ACC112 (cell line): ENCODE data around the gene SLC9A8.
A peak's percentile ranks its signal among the peaks of the same experiment; 100 is the strongest.
"Not testable (repeated sequence)": the region's sequence is repeated elsewhere in the genome, so short reads cannot be mapped to it uniquely, and the experiment has no call there.

Experiments used
- H2AFZ ChIP-seq: fragments of 200-600 bp; sonication (generic); one replicate; pipeline ENCODE4 v1.6.0; 2017; ENCODE audit warnings: antibody characterized with exemption, low read length; ENCODE audit not compliant: unreplicated experiment
- H3K27ac ChIP-seq: fragments of 200-600 bp; sonication (generic); 2 replicates; pipeline ENCODE4 v1.5.1; 2014; ENCODE audit warnings: low read depth, mild to moderate bottlenecking, antibody characterized with exemption, low read length, moderate library complexity
- H3K27me3 ChIP-seq: fragments of 200-600 bp; sonication (generic); 2 replicates; pipeline ENCODE4 v1.6.1; 2014; ENCODE audit warnings: mild to moderate bottlenecking, antibody characterized with exemption, low read length, moderate library complexity, mixed read lengths; ENCODE audit not compliant: insufficient read depth
- H3K36me3 ChIP-seq: fragments of 200-600 bp; sonication (generic); 2 replicates; pipeline ENCODE4 v1.6.1; 2016; ENCODE audit warnings: mild to moderate bottlenecking, antibody characterized with exemption, low read length, moderate library complexity, mixed read lengths; ENCODE audit not compliant: insufficient read depth
- H3K4me1 ChIP-seq: fragments of 200-600 bp; sonication (generic); one replicate; pipeline ENCODE4 v1.6.1; 2016; ENCODE audit warnings: low read length, mixed read lengths; ENCODE audit not compliant: insufficient read depth, unreplicated experiment, control insufficient read depth
- H3K4me3 ChIP-seq: fragments of 200-600 bp; sonication (generic); 2 replicates; pipeline ENCODE4 v1.5.1; 2014; ENCODE audit warnings: mild to moderate bottlenecking, low read depth, low read length
- H3K79me2 ChIP-seq: fragments of 200-600 bp; sonication (generic); one replicate; pipeline ENCODE4 v1.6.0; 2016; ENCODE audit warnings: low read length; ENCODE audit not compliant: control insufficient read depth, unreplicated experiment, insufficient read depth

SLC9A8 gene

DNA sequence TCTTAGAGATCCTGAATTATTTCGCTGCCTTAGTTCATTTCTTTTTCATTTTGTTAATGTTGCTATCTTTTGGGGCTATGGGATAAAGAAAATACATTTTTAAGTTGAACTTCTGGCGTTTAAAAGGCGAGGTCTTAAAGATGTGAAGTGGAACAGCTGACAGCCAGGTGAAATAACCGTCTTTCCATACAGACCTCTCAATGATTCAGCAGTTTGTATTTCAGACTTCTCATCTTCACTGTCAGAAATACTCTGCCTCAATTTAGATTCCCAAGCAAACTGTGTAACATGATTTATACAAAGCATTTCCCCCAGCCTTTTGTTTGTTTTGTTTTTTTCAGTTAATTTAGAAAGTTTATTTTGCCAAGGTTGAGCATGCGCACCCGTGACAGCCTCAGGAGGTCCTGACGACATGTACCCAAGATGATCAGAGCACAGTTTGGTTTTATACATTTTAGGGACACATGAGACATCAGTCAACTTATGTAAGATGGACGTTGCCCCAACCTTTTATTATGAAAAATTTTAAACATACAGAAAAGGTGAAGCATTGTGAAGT lies 40.0 kb downstream of the SLC9A8 start:
- no peak overlapping the region for H3K4me3 ChIP-seq
- H3K4me1 ChIP-seq = peaks cover 8% of the 10 kb centered on the region
- 0 out of 2 replicates have a peak, but pooled peaks cover 3% of the 10 kb centered on the region for H3K36me3 ChIP-seq
- no peaks in the 10 kb centered on the region for H3K27me3 ChIP-seq
- no peak overlapping the region for H3K27ac ChIP-seq
- H3K79me2 ChIP-seq = no peaks in the 10 kb centered on the region
- no peak overlapping the region for H2AFZ ChIP-seq

DNA sequence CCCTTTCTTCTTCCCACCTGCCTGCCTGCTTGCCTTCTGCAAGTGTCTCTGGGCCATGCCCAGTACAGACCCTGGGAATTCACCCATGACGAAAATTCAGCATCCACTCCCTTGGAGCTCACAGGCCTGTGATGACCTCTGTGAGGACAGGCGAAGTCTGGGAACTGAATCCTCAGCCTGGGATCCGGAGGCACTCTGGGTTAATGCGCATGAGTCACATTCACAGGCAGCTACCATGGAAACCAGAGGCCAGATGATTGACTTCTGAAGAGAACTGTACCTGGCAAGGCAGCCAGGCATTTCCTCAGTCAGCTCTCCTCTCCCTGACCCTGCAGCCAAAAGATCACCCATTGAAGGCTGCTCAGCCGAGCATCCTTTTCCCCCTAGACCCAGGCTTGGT lies 41.0 kb downstream of the SLC9A8 start:
- Histone ChIP-seq H3K4me1 (peaks cover 8% of the 10 kb centered on the region), H3K79me2 (no peaks in the 10 kb centered on the region), H3K27ac (peak overlapping the region; percentile 54), H2AFZ (no peak overlapping the region), H3K27me3 (no peaks in the 10 kb centered on the region), H3K4me3 (no peak overlapping the region), H3K36me3 (0 out of 2 replicates have a peak, but pooled peaks cover 3% of the 10 kb centered on the region)

DNA sequence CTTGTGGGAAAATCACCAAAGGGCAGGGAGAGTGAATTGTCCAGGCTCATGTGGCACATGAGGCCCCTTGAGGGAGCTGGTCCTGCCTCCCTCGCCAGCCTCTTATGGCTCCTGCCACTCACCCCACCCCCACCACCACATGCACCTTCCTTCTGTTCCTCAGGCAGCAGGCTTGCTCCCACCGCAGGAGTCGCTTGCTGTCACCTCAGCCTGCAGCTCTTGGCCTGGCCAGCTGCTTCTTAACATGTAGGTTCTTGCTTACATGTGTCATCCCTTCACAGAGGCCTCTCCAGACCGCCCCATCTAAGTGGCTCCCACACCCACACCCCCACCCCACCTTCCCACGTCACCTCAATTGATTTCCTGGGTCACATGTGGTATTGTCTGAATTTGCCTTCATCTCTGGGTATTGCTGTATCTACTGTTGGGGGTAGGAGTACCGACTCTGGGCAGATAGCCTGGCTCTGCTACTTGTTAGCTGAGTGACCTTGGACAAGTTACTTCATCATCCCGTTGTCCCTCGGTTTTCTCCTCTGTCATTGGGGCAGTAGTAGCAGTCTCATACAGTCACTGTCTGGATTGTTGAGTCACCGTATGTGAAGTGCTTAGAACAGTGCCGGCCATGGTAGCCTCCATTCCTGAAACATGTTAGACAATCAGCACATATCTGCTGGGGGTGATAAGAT lies 41.7 kb downstream of the SLC9A8 start:
- Histone ChIP-seq H3K4me3 (no peak overlapping the region), H2AFZ (no peak overlapping the region), H3K79me2 (no peaks in the 10 kb centered on the region), H3K27ac (no peak overlapping the region; the same call in 1 of the 2 replicates), H3K27me3 (no peaks in the 10 kb centered on the region), H3K4me1 (peaks cover 8% of the 10 kb centered on the region), H3K36me3 (0 out of 2 replicates have a peak, but pooled peaks cover 3% of the 10 kb centered on the region)

DNA sequence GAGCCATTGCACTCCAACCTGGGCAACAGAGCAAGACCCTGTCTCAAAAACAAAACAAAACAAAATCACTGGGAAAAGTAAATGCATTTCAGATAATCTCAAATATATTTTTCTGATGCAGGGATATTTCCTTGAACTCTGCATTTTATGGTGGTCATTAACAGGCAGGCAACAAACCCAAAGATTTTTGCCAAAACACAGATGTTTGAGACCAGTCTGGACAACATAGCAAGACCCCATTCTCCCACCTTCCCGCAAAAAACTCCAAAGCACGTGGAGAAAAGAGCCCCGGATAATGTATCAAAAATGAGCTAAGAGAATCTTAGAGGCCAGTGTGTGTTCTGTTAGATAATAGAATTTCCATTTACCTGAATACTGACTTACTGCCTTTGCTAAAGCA lies 44.3 kb downstream of the SLC9A8 start:
- Histone ChIP-seq H3K4me3 (no peak overlapping the region), H3K27ac (no peak overlapping the region), H3K27me3 (no peaks in the 10 kb centered on the region), H3K4me1 (peaks cover 8% of the 10 kb centered on the region), H3K36me3 (no peaks in the 10 kb centered on the region), H2AFZ (no peak overlapping the region), H3K79me2 (no peaks in the 10 kb centered on the region)

DNA sequence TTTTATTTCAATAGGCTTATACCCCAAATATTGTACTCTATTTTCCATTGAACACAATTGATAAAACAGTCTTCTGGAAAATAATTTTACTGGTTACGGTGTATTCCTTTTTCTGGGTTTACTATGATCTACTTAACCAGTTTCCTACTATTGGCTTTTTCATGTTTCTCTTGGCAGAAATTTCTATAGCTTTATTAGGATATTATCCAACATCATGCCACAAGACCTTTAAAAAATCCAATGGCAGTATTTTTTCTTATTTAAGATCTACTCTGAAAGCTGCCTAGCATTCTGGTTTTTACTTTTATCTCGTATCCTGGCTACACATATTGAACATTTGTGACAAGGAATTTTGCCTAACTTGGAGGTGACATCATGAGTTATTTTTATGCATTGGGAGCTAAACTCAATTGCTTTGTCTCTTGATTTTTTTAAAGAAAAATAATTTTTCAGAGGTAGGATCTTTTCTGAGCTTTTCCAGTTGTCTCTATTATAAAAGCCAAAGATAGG lies 45.5 kb downstream of the SLC9A8 start:
- H3K27me3 ChIP-seq = no peaks in the 10 kb centered on the region
- no peaks in the 10 kb centered on the region for H3K79me2 ChIP-seq
- H3K4me3 ChIP-seq = no peak overlapping the region
- no peak overlapping the region for H3K27ac ChIP-seq
- H3K4me1 ChIP-seq = peaks cover 7% of the 10 kb centered on the region
- H3K36me3 ChIP-seq = no peaks in the 10 kb centered on the region
- H2AFZ ChIP-seq = no peak overlapping the region

DNA sequence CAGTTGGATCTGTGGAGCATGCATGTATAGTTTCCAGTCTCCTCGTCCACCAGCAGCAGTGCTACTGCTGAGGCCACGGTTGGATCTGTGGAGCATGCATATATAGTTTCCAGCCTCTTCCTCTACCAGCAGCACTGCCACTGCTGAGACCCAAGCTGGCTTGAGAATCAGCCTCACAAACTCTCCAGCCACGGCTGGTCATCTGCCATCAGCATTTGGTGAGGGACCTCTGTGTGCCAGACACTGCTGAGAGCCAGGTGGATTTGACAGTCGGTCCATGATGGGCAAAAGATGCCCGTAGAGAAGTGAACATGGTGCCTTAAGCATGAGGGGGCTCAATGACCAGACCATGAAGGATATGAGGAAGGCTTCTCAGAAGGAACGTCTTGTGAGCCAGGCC lies 46.4 kb downstream of the SLC9A8 start:
- Histone ChIP-seq H3K27ac (no peak overlapping the region), H3K79me2 (no peaks in the 10 kb centered on the region), H2AFZ (no peak overlapping the region), H3K4me3 (no peak overlapping the region), H3K4me1 (peaks cover under 1% of the 10 kb centered on the region), H3K27me3 (no peaks in the 10 kb centered on the region), H3K36me3 (no peaks in the 10 kb centered on the region)

DNA sequence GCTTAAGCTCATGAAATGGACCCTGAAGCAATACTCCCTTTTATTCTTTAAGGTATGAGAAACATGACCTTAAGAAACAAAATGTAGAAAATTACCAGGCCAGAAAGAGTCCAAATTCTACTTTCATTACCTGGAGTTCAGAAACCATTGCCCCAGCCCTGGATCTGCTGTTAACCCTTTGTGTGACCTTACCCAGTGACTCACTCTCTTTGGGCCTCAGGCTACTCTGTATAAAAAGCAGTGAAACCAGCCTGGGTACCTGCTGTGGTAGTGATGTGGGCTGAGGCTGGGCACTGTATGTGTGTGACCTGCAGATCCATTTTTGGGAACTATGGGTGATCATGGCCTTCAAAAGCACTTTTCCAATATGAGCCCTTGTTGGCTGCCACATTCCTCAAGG lies 47.2 kb downstream of the SLC9A8 start:
- Histone ChIP-seq H3K27me3 (no peaks in the 10 kb centered on the region), H3K36me3 (no peaks in the 10 kb centered on the region)

DNA sequence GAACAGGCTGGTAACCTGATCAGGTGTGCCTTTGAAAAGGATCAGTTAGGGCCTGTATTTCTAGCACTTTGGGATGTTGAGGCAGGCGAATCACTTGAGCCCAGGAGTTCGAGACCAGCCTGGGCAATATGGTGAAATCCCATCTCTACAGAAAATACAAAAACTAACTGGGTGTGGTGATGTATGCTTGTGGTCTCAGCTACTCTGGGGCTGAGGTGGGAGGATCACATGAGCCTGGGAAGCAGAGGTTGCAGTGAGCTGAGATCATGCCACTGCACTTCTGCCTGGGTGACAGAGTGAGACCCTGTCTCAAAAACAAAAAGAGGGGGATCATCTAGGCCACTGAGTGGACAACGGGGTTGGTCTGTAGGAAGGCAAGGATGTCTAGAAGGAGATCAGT lies 48.6 kb downstream of the SLC9A8 start:
- not testable (repeated sequence) for H3K27me3 ChIP-seq, H3K79me2 ChIP-seq, H3K4me1 ChIP-seq, H3K36me3 ChIP-seq, H2AFZ ChIP-seq, H3K4me3 ChIP-seq, H3K27ac ChIP-seq

More for the DNA sequence above, 47.2 kb downstream of the SLC9A8 start:
- Histone ChIP-seq H3K27ac (no peak overlapping the region), H2AFZ (no peak overlapping the region), H3K4me1 (no peaks in the 10 kb centered on the region), H3K4me3 (no peak overlapping the region), H3K79me2 (no peaks in the 10 kb centered on the region)

DNA sequence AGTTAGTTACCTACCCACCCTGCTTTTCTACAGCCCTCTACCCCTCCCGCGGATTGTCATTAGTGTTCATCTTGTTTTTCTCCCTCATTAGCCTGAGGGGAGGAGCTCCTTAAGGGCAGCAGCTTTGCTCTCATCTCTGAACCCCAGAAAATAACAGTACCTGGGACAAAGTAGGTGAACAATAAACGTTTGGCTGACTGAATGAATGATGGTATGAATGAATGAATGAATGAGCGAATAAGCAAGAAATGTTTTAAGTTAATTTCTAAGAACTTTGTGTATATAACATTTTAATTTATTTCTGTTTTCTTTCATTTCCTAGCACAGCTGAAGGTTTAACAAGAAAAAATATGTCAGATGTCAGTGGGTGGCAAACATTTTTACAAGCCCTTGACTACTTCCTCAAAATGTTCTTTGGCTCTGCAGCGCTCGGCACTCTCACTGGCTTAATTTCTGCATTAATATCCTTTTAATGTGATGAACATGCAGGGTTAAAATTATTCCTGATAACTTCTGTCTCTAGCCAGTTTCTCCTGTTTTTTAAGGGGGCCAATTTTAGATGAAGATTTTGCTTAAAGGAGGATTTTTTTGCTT lies 50.1 kb downstream of the SLC9A8 start:
- H3K27ac ChIP-seq = no peak overlapping the region
- H3K4me1 ChIP-seq = peaks cover 7% of the 10 kb centered on the region
- no peaks in the 10 kb centered on the region for H3K79me2 ChIP-seq
- no peaks in the 10 kb centered on the region for H3K27me3 ChIP-seq
- H2AFZ ChIP-seq = no peak overlapping the region
- no peaks in the 10 kb centered on the region for H3K36me3 ChIP-seq
- H3K4me3 ChIP-seq = no peak overlapping the region

DNA sequence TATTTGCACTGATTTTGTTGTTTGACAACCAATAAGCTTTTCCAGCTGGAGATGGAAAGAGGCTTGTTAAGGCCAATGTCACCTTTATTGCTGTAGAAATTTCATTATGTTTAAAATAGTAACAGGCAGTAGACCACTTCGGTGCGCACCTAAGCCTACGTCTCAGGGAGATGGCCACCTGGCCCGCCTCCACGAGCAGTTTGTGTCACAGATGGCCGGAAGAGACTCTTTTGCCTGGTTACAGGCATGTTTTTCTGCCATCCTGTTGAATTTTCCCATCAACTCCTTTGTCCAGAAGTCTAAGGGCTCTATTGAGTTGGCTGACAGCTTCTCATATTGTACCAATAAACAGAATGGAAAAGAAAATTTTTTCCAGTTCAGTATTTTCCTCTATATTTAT lies 51.0 kb downstream of the SLC9A8 start:
- Histone ChIP-seq H3K4me3 (no peak overlapping the region), H3K4me1 (peaks cover 7% of the 10 kb centered on the region), H2AFZ (no peak overlapping the region), H3K36me3 (no peaks in the 10 kb centered on the region; the same call in 1 of the 2 replicates), H3K79me2 (no peaks in the 10 kb centered on the region), H3K27me3 (no peaks in the 10 kb centered on the region), H3K27ac (no peak overlapping the region)

DNA sequence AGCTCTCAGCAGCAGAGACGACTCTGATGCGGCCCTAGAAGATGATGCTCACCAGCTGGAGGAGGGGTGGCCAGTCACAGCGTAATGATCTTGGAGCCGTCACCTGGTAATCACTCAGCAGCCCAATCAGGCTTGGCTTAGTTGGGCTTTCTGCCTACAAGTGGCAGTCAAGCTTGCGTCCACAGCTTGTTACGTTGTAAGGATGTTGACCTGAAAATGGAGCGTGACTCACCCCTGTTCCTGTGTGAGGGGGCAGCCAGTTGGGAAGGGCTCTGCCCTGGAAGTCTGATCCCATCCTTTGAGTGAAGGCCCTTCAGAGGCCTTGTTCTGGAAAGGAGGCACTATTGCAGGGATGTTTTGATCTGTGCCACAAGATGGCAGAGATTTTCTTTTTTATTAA lies 52.9 kb downstream of the SLC9A8 start:
- H2AFZ ChIP-seq = no peak overlapping the region
- H3K27ac ChIP-seq = peak overlapping the region; percentile 47; the same call in 1 of the 2 replicates
- no peaks in the 10 kb centered on the region; the same call in 1 of the 2 replicates for H3K36me3 ChIP-seq
- no peak overlapping the region for H3K4me3 ChIP-seq
- H3K27me3 ChIP-seq = no peaks in the 10 kb centered on the region
- H3K79me2 ChIP-seq = no peaks in the 10 kb centered on the region
- H3K4me1 ChIP-seq = peaks cover 7% of the 10 kb centered on the region
